HepG2 (cell line): Measurements from ENCODE around the gene SDK2. TPM values are rescaled to one million over a fixed set of nuclear protein-coding genes. Genes with fewer than 3 reads are reported as not detected.

Experiments
- ATAC-seq: fragments of 200-7000 bp; cut with Tn5 transposase; 3 replicates; pipeline ENCODE4 v1.9.1; 2020; ENCODE audit warnings: mild to moderate bottlenecking, moderate library complexity
- BruUV-seq: library from RNA; stranded (reverse); fragments of 400-500 nt; replicated peaks from 2 replicates; lab custom pipeline; 2021; lab: Mats Ljungman, UMichigan
- CTCF ChIA-PET: fragments of 300-600 bp; formaldehyde crosslinking; extraction: SDS; loops from one replicate; lab custom pipeline; 2021; ENCODE audit warnings: low total read pairs, inconsistent platforms, low intra/inter-chr PET ratio; lab: Yijun Ruan, JAX
- POLR2A ChIA-PET: fragments of 350-600 bp; sonication (Branson Sonifier 250); formaldehyde crosslinking; loops from one replicate; lab custom pipeline; 2020; ENCODE audit warnings: antibody characterized with exemption, inconsistent platforms; lab: Yijun Ruan, JAX
- DNase-seq: peaks from one replicate; pipeline ENCODE4 v3.0.0-alpha.2; 2015; ENCODE audit warnings: low spot score
- FAIRE-seq: peaks from 3 replicates; lab custom pipeline; 2011; peaks lifted over from hg19 to GRCh38; lab: Jason Lieb, UNC
- H2AFZ ChIP-seq: one replicate; pipeline ENCODE4 v1.6.1; 2011; ENCODE audit warnings: low read length, inconsistent platforms
- H3K27ac ChIP-seq: fragments of 300-600 bp; 3 replicates; pipeline ENCODE4 v1.8.0; 2011; ENCODE audit warnings: mixed run types, mild to moderate bottlenecking, mixed read lengths, low read length, inconsistent platforms; ENCODE audit not compliant: insufficient read depth; ENCODE audit errors: extremely low read length
- H3K27me3 ChIP-seq, 2 experiments: fragments of 200-600 bp in 1 of 2; 2 replicates in 1 of 2; 3 replicates in 1 of 2; pipeline versions ENCODE4 v1.6.0 to v1.8.0; 2011; ENCODE audit warnings: low read length in 2 of 2, mild to moderate bottlenecking in 2 of 2, moderate library complexity in 2 of 2, inconsistent platforms in 1 of 2; ENCODE audit not compliant: insufficient read depth in 2 of 2, control insufficient read depth in 1 of 2
- H3K36me3 ChIP-seq, 2 experiments: fragments of 200-600 bp in 1 of 2; replicated peaks in 1 of 2; 2 replicates in 1 of 2; 3 replicates in 1 of 2; pipeline versions ENCODE4 v1.5.1 to v1.8.0; 2011; ENCODE audit warnings: low read length in 2 of 2, inconsistent platforms in 1 of 2; ENCODE audit not compliant: insufficient read depth in 2 of 2, control insufficient read depth in 1 of 2
- H3K4me1 ChIP-seq: 2 replicates; pipeline ENCODE4 v1.5.1; 2012; ENCODE audit warnings: low read length, inconsistent platforms; ENCODE audit not compliant: insufficient read depth
- H3K4me2 ChIP-seq: 2 replicates; pipeline ENCODE4 v1.6.0; 2011; ENCODE audit warnings: low read depth, low read length, inconsistent platforms
- H3K4me3 ChIP-seq, 3 experiments: fragments of 200-600 bp in 1 of 3; sonication (generic), shearing (Covaris generic) in 1 of 3; replicated peaks in 1 of 3; 2 replicates each; pipeline ENCODE4 v1.5.1; 2011 to 2016; ENCODE audit warnings: low read length in 3 of 3, inconsistent platforms in 2 of 3, low read depth in 2 of 3, mild to moderate bottlenecking in 2 of 3, control low read depth in 1 of 3, mixed read lengths in 1 of 3; ENCODE audit not compliant: insufficient read depth in 1 of 3
- H3K79me2 ChIP-seq: one replicate; pipeline ENCODE4 v1.6.1; 2011; ENCODE audit warnings: low read length, inconsistent platforms; ENCODE audit not compliant: insufficient read depth
- H3K9ac ChIP-seq: 2 replicates; pipeline ENCODE4 v1.6.0; 2011; ENCODE audit warnings: mild to moderate bottlenecking, low read depth, low read length, inconsistent platforms; ENCODE audit not compliant: insufficient read depth
- H3K9me3 ChIP-seq: 2 replicates; pipeline ENCODE4 v1.5.1; 2012; ENCODE audit warnings: mild to moderate bottlenecking, low read length
- H4K20me1 ChIP-seq: 2 replicates; pipeline ENCODE4 v1.6.0; 2011; ENCODE audit warnings: inconsistent platforms, mild to moderate bottlenecking, low read length, moderate library complexity; ENCODE audit not compliant: insufficient read depth
- HMG20B ChIP-seq: conservative IDR thresholded peaks from 2 replicates; pipeline ENCODE4 v1.6.1; 2016; ENCODE audit warnings: missing genetic modification reagents, missing compliant biosample characterization
- MED8 ChIP-seq: sonication (generic); formaldehyde crosslinking; IDR thresholded peaks from 2 replicates; pipeline ENCODE4 v1.8.1; 2023; ENCODE audit warnings: mild to moderate bottlenecking, missing genetic modification reagents; ENCODE audit not compliant: insufficient replicate concordance
- SALL1 ChIP-seq: sonication (generic); formaldehyde crosslinking; IDR thresholded peaks from 2 replicates; pipeline ENCODE4 v1.8.0; 2022; ENCODE audit warnings: mild to moderate bottlenecking, missing genetic modification reagents
- WGBS: methylation state at CpG from one replicate; pipeline ENCODE4 v1.1.6; 2017; ENCODE audit warnings: low lambda C conversion rate; 5-methylcytosine and 5-hydroxymethylcytosine counted together
- in situ Hi-C: cut with HindIII; loops from 2 replicates; pipeline ENCODE4 v1.10.0; 2017; ENCODE audit warnings: low pct_unique_long_range_greater_than_20kb; ENCODE audit not compliant: extremely low pct_ligation_motif_present
- intact Hi-C: fragments of 100-400 bp; cut with micrococcal nuclease; formaldehyde crosslinking; loops from one replicate; pipeline ENCODE4 v1.10.0; 2022; ENCODE audit not compliant: unreplicated experiment
- polyA plus RNA-seq, 8 experiments: library from polyadenylated mRNA; depleted of rRNA in 3 of 8; stranded (reverse) in 7 of 8; unstranded in 1 of 8; fragments of >200 nt; fragmentation: Illumina TruSeq in 4 of 8; extraction: Trizol in 4 of 8; gene quantifications; 2 replicates each; pipeline versions ENCODE4 v1.2.1 to v1.2.3, GENCODE V29; 2011 to 2016; ENCODE audit warnings: low read depth in 4 of 8, missing spikeins in 1 of 8, mixed read lengths in 1 of 8; ENCODE audit not compliant: insufficient read depth in 1 of 8
- total RNA-seq, 5 experiments: library from RNA; depleted of rRNA; stranded (reverse); fragments of >200 nt; fragmentation: Illumina TruSeq; extraction: Trizol; gene quantifications; 2 replicates each; pipeline ENCODE4 v1.2.3, GENCODE V29; 2016; ENCODE audit warnings: low read depth in 1 of 5
- TF ChIP-seq, protein P1 (sequence below): sonication (generic); formaldehyde crosslinking; IDR thresholded peaks from 2 replicates; pipeline ENCODE4 v1.4.0; 2020; ENCODE audit warnings: mild to moderate bottlenecking, missing genetic modification reagents

The SDK2 gene
- total and polyA plus RNA-seq, 2 of the 13 experiments (the other 11 are each of a cell fraction or from before 2014, with no cell fraction given), result not detected

DNA sequence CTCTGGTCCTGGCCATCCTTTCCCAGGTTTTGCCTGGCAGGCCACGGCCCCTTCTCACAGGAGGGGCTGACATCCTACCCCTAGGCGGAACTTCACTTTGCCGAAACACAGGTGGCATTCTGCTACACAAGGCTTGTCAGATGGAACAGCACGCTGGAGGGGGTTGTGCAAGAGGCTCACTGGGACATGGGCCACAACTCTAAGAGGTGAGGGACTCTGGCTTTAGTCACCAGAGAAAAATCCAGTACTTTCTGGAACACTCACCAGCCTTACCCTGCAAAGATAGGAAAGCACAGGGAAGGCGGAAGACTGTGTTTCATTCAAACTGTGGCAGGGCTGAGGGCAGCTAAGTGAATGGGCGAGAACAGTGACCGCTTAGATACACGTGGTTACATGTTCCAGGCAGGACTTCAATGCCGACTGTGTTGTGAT, 350.7 kb downstream of the SDK2 start (continued):
- TF ChIP-seq, protein P1, sequence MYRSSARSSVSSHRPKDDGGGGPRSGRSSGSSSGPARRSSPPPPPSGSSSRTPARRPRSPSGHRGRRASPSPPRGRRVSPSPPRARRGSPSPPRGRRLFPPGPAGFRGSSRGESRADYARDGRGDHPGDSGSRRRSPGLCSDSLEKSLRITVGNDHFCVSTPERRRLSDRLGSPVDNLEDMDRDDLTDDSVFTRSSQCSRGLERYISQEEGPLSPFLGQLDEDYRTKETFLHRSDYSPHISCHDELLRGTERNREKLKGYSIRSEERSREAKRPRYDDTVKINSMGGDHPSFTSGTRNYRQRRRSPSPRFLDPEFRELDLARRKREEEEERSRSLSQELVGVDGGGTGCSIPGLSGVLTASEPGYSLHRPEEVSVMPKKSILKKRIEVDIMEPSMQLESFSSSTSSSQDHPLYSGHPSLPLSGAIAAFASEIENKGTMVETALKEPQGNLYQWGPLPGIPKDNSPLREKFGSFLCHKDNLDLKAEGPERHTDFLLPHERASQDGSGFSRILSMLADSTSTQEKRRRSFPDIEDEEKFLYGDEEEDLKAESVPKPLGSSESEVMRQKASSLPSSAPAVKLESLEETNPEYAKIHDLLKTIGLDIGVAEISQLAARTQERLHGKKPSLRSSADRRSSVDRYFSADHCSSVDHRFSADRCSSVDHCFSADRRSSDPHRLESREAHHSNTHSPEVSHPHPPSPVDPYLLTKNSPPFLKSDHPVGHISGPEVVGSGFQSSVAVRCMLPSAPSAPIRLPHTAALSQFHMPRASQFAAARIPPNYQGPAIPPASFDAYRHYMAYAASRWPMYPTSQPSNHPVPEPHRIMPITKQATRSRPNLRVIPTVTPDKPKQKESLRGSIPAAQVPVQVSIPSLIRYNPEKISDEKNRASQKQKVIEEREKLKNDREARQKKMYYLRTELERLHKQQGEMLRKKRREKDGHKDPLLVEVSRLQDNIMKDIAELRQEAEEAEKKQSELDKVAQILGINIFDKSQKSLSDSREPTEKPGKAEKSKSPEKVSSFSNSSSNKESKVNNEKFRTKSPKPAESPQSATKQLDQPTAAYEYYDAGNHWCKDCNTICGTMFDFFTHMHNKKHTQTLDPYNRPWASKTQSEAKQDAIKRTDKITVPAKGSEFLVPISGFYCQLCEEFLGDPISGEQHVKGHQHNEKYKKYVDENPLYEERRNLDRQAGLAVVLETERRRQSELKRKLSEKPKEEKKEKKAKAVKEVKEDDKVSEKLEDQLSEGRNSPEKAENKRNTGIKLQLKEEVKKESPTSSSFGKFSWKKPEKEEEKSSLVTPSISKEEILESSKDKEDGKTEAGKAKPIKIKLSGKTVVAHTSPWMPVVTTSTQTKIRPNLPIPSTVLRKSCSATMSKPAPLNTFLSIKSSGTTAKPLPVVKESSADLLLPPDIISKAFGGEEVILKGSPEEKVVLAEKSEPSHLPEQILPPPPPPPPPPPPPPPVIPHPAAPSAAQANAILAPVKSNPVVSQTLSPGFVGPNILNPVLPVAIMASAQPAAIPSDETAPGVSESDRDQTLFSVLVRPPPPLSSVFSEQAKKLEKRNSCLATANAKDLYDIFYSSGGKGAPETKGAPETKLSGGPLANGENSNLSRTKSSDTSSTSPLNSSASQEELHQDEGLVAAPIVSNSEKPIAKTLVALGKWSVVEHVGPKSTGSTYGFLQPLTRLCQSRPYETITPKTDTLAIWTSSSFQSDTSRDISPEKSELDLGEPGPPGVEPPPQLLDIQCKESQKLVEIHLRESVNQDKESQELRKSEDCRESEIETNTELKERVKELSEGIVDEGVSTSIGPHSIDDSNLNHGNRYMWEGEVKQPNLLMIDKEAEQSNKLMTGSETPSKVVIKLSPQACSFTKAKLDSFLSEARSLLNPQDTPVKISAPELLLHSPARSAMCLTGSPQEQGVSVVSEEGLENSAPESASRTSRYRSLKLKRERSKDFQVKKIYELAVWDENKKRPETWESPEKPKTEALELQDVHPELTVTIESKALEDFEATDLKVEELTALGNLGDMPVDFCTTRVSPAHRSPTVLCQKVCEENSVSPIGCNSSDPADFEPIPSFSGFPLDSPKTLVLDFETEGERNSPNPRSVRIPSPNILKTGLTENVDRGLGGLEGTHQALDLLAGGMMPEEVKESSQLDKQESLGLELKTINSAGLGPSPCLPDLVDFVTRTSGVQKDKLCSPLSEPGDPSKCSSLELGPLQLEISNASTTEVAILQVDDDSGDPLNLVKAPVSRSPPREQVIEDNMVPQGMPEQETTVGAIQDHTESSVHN (CRISPR knock-in tag), result no peak
- TF ChIP-seq SALL1 (CRISPR knock-in tag), result peak; percentile 33
- TF ChIP-seq, all 625 proteins: peak for 11

DNA sequence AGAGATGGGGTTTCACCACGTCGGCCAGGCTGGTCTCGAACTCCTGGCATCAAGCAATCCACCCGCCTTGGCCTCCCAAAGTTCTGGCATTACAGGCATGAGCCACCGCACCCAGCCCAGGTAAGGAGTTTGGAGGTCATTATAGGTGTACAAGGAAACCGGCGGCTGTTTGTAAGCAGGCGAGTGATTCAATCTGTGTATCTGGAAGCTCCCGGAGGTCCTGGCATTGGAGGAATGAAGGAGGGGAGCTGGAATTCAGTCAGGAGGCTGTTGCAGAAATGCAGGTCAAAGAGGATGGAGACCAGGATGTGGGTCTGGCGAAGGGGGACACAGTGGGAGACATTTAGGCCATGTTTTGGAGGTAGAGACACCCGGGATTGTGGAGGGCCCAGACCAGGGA, 351.2 kb downstream of the SDK2 start:
- Histone ChIP-seq H3K36me3 (peaks cover 5 to 11% of the 10 kb centered on the region in 2 experiments; a peak in 2 of 5 replicates), H3K9ac (no peak overlapping the region), H3K27ac (no peak overlapping the region), H3K9me3 (no peaks in the 10 kb centered on the region), H2AFZ (no peak overlapping the region), H3K4me3 (no peak overlapping the region), H3K4me1 (peaks cover 92% of the 10 kb centered on the region), H3K4me2 (no peak overlapping the region), H3K27me3 (no peaks in the 10 kb centered on the region), H3K79me2 (peaks cover 71% of the 10 kb centered on the region), H4K20me1 (peaks cover 44% of the 10 kb centered on the region; the same call in 1 of the 2 replicates)
- peak; percentile 28 for TF ChIP-seq MED8 (CRISPR knock-in tag)
- no peak for TF ChIP-seq HMG20B (CRISPR knock-in tag)
- no TSS peak for BruUV-seq
- in situ Hi-C loops (loop anchor here (25.0 kb wide), 1 partner anchor 1144 kb away; the partner anchor contains the start of gene GPRC5C), intact Hi-C loops (no loop called here)
- DNase-seq (no peak), ATAC-seq (no peak), FAIRE-seq (no peak)
- ChIA-PET CTCF (no interaction called here), POLR2A (interaction anchor here (7.9 kb wide), 1 partner anchor 16 kb away, joined by 77 read pairs; no protein-coding TSS in a partner anchor)
- WGBS, result 96% methylated on average over 11 of the region's 11 CpGs
